LNCAP (cell line): ENCODE data around the gene FCN2.

Source experiments
- CTCF ChIP-seq: fragments of 450-650 bp; IDR thresholded peaks from 2 replicates; pipeline ENCODE4 v1.5.1; 2017; ENCODE audit warnings: mild to moderate bottlenecking

The FCN2 gene

DNA sequence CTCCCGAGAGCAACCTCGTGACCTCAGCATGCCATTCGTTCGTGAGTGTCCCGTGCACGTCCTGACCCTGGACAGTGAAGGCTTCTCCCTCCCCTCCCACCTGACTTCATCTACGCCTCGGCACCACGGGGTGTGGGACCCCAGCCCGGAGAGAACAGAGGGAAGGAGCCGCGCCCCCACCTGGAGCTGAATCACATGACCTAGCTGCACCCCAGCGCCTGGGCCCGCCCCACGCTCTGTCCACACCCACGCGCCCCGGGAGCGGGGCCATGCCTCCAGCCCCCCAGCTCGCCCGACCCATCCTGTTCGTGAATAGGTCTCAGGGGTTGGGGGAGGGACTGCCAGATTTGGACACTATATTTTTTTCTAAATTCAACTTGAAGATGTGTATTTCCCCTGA is 38.3 kb upstream of the FCN2 start:
- TF ChIP-seq CTCF = no peak

DNA sequence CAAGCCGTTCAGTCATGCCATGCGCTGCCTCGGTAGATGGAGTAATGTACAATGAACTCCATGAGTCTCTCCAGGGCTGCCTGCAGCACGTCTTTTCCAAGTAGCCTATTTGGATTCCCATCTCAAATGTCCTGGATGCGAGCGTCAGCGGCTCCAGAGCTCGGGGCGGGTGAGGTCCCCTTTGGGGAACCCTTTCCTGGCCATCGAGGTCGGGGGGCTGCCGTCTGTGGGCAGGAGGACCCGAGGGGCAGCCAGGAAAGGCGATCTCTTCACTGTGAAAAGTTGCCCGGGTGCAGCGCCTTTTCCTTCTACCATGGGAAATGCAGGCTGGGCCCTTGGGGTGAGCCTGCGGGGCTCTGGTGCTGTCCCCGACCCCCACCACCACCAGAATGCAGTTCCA is 36.9 kb upstream of the FCN2 start:
- TF ChIP-seq CTCF = no peak

DNA sequence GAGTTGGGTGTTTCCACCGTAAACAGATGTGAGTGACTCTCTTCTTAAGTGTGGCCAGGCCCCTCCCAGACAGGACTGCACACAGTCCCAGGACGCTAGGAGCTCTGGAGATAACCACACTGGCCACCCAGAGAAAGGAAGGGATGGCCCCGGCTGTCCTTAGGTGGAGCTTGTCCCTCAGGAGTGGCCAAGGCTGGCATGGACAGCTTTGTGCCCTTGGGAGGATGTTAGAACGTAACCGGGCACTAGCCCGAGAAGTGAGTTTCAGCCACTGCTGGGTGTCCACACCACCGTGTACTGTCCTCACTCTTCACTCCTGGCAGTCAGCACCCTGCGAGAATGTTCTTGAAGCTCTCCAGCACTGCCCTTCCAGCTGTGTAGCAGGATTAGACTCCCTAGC is 35.8 kb upstream of the FCN2 start:
- no peak for TF ChIP-seq CTCF

GRCh38 chr9:134846187-134846586 is 34.4 kb upstream of the FCN2 start:
- TF ChIP-seq CTCF = no peak

GRCh38 chr9:134846699-134847098 is 33.9 kb upstream of the FCN2 start:
- TF ChIP-seq CTCF = no peak

DNA sequence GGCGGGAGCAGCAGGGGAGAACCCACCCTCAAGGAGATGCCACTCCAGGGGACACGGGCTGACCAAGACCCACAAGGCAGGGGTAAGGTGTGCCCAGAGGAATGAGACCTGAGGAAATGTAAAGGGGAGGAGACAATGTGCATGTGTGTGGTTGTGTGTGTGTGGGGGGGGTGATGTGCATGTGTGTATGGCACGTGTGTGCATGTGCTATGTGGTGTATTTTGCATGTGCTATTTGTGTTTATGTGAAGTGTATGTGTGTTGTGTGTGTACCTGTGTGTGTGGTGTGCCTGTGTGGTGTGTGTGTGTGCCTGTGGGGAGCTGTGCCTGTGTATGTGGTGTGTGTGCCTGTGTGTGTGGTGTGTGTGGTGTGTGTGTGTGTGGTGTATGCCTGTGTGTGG is 33.5 kb upstream of the FCN2 start:
- no peak for TF ChIP-seq CTCF

- TF ChIP-seq CTCF = no peak
Observed at GRCh38 chr9:134847752-134848432, 32.7 kb upstream of the FCN2 start.

GRCh38 chr9:134848504-134848903 is 32.1 kb upstream of the FCN2 start:
- no peak for TF ChIP-seq CTCF
